ENCODE results near the gene RAB27B.
A peak's percentile ranks its signal among the peaks of the same experiment; 100 is the strongest.
"Not testable (repeated sequence)": the region's sequence is repeated elsewhere in the genome, so short reads cannot be mapped to it uniquely, and the experiment has no call there.

RAB27B gene, protein sequence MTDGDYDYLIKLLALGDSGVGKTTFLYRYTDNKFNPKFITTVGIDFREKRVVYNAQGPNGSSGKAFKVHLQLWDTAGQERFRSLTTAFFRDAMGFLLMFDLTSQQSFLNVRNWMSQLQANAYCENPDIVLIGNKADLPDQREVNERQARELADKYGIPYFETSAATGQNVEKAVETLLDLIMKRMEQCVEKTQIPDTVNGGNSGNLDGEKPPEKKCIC

DNA sequence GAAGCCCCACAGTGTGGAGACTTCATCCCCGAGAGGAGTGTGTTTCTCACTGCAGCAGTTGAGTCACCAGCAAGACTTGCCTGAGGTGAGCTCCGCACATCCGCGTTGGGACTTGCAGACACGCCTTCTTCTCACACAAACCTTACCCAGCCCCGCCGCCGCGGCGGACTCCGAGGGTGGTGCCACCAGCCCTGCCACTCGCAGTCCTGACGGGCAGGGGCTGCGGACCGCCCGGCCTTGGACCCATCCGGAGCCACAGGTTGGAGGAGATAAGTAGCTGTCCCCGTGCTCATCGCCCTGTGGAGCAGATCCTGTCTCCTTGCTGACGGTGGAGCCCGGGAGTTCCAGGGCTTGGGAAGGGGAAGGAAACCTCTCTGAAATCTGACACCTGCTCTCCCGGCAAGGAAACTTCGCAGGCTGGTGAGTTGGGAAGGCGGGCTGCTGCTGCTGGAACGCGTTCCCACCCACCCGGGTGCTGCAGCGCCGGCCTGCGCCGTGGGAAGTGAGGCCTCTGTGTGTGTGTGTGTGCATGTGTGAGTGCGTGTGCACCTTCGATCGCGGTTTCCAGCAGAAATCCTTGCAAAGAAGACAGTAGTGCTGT is at the start of gene RAB27B:
Gene RAB27B, plus strand, starts transcription at position 197 of the 601 bp plus-strand sequence. CDS start 49,109 bp downstream, outside the sequence.
- DNase-seq, result peak; percentile 51

DNA sequence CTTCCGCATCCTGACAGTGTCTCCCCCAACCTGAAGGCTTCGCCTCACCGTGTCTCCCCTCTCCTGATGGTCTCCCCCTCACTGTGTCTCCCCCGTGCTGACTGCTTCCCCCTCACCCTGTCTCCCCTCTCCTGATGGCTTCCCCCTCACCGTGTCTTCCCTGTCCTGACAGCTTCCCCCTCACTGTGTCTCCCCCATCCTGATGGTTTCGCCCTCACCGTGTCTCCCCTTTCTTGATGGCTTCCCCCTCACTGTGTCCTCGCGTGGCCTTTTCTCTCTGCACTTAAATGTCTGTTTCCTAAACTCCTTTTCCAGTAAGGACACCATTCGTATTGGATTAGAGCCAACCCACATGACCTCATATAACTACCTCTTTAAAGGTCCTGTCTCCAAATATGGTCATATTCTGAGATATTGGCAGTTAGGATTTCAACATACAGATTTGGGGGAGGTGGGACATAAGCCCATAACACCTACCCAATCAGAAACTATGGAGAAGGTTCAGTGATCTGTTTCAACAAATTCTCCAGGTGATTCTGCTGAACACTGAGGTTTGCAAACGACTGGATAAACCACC is 47.9 kb upstream of the RAB27B start:
- DNase-seq, result no peak

DNA sequence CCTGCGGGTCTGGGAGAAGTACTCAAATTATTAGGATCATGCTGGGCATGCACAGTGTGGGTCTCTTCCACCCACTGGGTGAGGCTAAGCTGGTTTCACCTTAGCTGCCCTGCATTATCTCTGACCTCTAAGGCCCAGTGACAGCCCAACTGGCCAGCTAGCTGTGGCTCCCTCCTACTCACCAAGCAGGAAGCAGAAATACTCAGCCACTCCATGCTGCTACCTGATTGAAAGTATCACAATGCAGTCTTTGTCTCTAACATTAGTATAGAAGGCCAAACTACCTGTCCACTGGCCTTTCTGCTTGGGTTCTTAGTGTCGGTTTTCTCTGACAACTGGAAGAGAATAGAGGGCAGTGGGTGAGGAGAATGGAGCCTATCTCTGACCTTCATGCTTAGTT is 47.3 kb upstream of the RAB27B start:
- no peak for DNase-seq

DNA sequence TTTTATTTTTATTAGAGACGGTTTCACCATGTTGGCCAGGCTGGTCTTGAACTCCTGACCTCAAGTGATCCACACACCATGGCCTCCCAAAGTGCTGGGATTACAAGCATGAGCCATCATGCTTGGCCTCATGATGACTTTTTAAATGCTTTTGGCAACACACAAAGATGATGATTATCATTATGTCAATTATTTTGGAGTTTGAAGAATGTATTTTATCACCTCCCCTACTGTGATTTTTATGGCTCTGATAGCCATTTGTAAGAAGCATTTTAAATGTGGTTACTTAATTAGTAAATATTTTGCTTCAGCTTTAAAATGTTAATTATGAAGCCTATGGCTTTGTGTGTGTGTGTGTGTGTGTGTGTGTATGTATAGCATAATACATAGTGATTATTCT is 45.1 kb upstream of the RAB27B start:
- DNase-seq, result no peak

DNA sequence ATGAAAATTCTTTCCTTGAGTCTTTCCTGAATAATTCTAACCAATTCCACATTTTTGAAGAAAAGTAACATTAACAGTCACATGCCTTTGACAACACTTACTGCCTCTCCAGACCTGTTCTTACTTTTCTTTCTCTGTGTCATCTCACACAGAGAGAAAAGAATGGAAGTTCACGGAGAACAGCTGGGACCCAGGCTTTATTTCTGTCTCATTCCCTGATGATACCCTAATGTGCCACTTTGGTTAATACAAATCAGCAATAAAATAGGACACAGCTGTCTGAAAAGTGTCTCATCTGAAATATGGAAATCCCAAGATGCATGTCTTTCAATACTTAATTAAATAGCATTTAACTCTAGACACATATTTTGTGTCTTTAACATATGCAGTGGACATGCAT is 42.1 kb upstream of the RAB27B start:
- no peak for DNase-seq

DNA sequence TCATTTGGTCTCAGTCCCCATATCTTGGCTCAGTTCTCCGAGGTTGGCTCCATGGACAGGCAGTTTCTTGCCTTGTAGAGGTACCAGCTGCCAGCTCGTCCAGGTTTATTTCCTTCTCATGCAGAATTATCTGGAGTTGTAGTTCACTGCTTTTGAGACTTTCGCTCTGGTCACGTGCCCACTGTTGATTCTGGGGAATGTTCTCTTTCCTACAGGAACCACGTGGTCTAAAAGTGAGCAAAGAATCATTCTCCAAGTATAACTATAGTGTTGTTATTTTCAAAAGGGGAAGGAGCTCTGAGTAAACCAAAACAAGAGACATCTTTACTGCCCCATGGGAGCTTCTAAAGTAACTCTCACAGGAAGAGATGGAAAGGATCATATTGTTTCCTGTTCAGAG is 41.2 kb upstream of the RAB27B start:
- no peak for DNase-seq

DNA sequence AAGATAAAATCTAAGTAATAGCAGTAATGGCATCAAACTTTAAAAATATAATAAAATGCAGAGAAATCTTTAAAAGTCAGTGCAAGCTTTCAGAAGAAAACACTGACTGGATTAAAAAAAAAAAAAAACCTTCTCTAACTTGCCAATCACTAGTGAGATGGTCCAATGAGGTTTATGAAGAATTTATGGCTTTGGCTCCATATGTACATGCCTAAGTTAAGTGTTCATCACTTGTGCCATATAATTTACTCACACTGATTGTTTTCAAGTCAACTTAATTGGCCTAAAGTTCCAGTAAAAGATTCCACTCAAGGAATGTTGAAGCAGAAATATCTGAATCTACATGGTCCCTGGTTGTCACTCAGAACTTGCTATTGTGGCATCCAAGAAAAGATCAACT is 40.7 kb upstream of the RAB27B start:
- no peak for DNase-seq

DNA sequence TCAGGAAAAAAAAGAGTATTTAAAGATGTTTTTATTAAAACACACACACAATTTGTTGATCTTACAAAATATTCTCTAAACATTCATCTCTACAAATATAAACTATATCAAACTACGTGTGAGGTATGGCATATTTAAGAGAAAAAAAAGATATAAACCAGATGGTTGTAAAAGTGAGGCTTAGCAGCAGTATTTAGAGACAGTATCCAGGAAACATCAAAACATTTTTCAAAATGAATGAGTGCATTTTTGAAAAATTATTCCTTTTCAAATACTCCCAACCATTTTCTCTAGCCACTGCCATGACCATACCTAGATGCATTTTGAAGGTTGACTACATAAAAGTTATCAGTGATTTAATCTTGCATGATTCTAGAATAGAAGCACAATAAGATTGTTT is 38.2 kb upstream of the RAB27B start:
- no peak for DNase-seq

DNA sequence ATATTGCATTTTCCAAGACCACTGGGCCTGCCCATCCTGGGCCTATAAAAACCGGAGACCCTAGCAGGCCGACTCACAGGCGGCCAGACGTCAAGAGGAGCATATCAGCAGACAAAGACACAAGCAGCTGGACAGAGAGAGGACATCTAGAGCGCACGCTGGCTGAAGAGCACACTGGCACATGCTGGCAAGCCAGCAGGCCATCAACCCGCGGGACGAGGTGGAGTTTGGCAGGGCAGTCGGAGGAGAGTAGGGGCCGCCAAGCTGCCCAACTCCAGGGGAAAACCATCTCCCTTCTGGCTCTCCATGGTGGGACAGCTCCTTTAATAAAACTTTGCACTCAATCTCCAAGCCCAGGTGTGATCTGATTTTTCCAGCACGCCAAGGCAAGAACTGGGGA is 36.6 kb upstream of the RAB27B start:
- no peak for DNase-seq

DNA sequence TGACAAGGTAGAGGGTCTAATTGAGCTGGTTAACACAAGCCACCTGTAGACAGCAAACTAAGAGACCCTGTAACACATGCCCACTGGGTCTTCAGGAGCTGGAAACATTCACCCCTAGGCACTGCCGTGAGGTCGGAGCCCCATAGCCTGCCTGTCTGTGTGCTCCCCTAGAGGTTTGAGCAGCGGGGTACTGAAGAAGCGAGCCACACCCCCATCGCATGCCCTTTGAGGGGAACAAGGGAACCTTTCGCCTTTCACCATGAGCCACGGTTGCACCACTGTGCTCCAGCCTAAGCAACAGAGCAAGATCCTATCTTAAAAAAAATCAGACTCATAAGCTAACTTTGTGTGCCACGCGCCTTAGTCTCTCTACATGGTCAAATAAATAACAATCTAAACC is 36.2 kb upstream of the RAB27B start:
- no peak for DNase-seq

DNA sequence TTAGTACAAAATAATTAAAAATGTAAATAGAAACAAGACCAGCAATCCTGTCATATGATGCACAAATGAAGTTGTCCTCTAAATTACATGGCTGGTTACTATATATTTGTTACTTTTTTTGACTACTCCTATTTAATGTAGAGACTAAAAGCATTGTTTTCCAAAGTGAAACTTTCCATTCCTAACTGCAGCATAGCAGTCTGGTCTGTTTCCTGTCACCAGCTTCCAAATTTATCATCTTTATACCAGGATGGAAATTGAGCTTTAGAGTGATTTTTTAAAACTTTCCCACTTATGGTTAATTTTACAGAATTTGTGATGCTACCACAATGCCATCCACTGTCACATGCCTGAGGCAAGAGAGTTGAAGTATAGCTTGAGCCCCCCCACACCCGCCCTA is 33.5 kb upstream of the RAB27B start:
- DNase-seq, result no peak

DNA sequence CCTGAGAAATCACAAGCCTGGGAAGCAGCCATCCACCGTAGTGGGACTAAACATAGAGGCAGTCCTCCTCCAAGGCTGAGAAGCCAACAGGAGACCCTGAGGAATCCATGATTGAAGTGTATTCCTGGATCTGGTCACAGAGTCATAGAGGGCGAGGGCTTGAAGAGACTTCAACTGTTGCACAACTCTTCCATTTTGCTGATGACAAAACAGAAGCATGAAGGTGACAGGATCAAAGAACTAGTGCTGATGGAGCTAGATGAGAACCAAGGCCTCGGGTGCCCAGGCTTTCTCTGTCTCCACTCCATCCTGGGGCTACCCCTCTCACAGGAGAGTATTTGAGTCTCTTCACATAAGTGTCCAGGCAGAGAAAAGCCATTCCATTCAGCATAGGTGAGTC is 30.1 kb upstream of the RAB27B start:
- no peak for DNase-seq

DNA sequence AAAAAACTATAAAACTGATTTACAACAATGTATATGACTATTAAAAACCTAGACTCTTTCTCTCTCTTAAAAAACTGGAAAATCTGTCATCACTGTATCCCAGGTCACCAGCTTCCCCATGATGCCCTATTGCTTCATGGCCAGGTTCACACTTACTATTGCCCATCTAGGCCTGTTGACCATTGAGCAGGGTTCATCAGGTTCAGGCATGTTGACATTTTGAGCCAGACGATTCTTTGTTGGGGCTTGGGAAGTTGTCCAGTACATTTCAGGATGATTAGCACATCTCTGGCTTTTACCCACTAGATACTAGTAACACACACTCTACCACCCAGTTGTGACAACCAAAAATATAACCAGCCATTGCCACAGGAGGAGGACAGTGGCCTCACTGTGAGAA is 26.9 kb upstream of the RAB27B start:
- no peak for DNase-seq

DNA sequence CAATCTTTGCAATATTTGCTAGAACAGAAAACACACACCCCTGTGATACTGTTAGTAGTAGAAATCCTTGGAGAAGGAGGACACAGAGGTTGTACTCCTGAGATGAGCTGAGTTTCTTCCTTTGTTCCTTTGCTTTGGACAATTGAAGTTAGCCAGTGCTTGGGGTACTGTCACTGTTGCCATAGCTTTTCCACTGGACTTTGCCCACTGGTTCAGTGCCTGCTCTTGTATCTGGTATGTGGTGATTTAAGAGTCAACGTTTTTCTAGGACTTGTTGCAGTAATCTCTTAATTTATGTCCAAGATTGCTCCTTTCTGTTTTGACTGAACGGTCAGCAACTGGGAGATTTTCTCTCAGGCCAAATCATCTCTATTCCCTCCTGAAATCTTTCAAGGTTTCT is 26.1 kb upstream of the RAB27B start:
- DNase-seq, result no peak

DNA sequence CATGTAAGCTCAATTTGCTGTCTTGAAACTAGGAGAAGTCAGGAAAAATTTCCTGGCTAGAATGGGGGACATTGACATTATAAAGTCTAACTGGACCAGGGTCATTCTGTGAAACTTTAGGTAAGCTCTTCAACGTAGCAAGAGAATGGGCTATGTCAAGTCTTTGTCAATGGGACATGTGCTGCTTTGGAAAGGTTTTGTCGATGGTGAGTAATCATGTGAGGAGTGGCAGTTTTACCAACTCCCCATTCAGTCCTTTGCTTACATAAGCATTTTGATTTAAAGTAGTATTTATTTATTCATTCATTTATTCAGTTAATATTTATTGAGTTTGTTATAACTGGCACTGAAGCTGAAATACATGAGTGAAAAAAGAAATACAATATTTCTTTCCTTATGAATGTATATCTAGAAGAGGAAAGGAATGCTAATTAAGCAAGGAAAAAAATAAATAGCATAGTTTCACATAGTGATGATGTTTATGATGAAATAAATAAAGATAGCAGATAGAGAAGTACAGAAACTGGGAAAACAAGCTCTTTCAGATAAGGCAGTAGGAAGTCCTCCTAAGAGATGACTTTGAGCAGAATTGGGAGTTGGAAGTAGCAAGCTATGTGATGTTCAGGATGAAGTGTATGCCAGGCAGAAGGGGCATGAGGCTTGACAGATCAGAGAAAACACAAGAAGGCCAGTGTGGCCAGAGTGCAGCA is 25.4 kb upstream of the RAB27B start:
- no peak for DNase-seq

DNA sequence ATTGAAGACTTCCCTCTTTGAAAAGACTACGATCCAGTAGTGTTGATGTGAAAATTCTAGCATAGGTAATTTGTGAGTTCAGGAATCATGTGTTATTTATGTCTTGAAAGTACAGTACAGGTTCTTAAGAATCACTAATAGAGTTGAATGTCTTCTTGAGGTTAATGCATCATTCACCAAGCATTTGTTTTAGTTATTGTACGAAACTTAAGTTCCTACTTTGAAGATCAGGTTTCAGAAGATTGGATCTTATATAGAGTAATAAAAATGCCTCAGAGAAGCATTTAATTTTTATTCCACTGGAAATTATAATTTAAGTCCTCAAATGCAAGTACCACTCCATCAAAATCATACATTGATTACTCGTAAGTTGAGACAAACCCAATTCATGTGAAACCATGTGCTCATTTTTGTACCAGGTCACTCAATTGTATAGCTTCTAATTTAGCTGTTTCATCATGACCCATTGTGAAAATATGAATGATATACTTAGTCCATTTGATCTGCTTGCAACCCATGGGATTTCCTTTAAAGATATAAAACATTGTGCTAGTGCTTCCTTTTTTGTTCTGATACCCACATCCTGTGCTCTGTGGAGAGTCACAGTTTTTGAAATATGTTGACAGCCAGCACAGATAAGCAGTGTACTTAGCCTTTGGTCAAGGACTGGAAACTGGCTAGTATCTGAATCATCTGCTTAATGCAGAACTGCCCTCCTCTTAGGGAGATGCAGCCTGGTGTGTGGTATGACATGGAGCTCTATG is 22.5 kb upstream of the RAB27B start:
- DNase-seq, result peak; percentile 28

DNA sequence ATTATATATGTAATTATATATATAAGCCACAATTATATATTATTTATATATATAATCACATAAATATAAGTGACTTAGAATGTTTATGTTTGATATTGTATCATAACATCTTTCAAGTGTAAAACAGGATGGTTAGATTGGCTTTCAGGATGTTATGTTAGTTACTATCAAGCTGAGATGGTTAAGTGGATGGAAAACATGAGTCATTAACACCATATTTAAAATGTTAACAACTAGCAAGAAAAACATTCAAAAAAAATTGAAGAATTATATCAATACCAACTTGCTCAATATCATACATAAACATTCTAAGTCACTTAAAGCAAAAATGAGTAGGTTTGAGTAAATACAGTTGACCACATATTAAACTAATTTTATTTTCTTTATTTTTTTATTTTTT is 21.8 kb upstream of the RAB27B start:
- DNase-seq, result no peak

DNA sequence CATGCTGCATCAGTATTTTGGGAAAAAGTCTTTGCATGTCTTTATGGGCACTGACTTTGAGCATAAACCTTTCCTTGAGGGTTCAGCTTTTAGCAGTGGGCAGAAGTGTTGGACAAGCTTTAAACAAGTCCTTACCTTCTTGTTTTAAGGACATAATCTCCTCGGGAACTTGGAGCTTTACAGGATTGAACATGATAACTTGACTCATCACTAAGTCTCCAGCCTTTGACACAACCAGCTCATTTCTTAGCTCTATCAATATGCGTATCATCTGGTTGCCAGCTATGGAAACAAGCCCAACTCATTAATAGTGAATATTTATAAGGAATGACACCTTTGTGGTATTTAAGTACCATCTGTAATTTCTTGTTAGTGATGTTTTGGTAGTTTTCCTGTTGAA is 21.0 kb upstream of the RAB27B start:
- no peak for DNase-seq

DNA sequence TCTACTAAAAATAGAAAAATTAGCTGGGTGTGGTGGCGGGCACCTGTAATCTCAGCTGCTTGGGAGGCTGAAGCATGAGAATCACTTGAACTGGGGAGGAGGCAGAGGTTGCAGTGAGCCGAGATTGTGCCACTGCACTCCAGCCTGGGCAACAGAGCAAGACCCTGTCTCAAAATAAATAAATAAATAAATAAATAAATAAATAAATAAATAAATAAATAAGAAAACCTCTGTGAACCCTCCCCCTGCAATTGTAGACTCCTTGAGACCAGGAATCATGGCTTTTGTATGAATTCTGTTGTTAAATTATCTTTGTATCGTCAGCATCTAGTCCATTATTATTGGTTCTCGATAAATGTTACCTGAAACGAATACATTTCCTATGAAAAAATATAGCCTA is 17.6 kb upstream of the RAB27B start:
- not testable (repeated sequence) for DNase-seq

DNA sequence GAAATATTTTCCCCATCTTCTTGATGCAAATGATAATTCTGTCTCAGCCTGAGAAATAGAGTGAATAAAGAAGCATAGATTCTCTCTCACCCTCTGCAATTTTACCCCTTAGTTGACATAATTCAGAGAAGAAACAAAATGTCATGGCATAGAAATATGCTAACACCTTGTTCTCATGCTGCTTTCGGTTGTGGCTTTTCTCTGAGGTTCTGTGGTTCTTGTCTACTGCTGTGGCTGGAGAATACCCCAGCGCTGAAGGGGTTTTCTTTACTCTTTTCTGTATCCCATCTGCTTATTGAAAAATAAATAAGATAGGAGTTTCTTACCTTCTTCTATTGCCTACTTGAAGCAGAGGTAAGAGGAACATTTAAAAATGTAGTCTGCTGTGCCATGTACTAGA is 15.4 kb upstream of the RAB27B start:
- DNase-seq, result no peak

DNA sequence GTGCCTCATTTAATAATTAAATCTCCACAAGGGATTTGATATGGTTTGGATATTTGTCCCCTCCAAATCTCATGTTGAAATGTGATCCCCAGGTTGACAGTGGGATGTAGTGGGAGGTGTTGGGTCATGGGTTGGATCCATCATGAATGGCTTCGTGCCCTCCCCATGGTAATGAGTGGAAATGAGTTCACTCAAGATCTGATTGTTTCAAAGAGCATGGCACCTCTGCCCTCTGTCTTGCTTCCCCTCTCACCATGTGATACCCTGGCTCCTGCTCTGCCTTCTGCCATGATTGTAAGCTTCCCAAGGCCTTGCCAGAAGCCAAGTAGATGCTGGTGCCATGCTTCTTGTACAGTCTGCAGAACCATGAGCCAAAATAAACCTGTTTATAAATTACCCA is 15.0 kb upstream of the RAB27B start:
- no peak for DNase-seq

DNA sequence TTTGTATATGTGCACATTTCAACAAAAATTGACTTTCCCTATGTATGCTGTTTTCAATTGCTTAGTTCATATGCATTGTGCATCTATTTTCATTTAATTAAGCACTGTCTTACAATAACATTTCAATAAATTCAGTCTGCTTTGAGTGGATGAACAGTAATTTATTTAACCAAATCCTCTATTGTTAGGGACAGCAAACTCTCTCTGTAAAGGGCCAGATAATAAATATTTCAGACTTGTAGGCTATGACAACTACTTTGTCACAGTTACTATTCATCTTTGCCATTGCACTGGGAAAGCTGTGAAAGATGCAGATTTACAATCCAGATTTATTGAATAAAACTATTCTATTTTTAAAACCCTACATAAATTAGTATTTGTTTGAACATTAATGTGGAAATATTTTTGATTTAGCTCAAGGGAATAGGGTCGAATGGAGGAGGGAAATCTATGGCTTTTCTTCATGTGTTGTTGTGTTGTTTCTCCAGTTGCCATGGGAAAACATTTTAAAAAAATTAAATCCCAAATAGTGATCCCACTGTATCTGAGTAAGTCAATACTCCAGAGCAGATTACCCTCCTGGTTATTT is 14.2 kb upstream of the RAB27B start:
- DNase-seq, result no peak

DNA sequence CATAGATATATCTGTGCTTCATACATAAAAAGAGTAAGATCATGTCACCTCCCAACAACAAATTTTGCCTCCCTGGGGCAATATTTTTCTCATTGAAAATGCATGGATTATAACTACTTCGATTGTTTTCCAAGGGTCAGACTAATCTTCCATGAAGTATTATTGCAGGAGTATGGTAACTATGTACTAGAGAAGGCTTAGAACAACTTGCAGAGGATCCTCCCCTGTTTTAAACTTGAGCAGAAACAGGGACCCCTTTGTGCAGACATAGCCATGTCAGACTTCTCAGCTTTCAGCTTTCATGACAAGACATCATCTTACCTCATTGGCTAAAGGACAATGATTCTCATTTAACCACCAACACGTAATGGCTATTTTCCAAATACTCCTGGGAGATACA is 13.2 kb upstream of the RAB27B start:
- no peak for DNase-seq

All from amniotic stem cell (primary cell).